MM.1S (cell line): Measurements from ENCODE around the gene ITPR1.

ENCODE experiments used
- CTCF ChIP-seq: fragments of 300-600 bp; sonication (generic); IDR thresholded peaks from 2 replicates; pipeline ENCODE4 v1.5.1; 2016; ENCODE audit warnings: antibody characterized with exemption, low read length, mixed read lengths
- EZH2 ChIP-seq: fragments of 300-600 bp; sonication (generic); optimal IDR thresholded peaks from 2 replicates; pipeline ENCODE3; 2017; ENCODE audit warnings: low read depth, mild to moderate bottlenecking, antibody characterized with exemption, low read length, mixed read lengths
- EZH2phosphoT487 ChIP-seq: fragments of 300-600 bp; sonication (generic); IDR thresholded peaks from 2 replicates; pipeline ENCODE4 v1.6.1; 2018; ENCODE audit warnings: antibody characterized with exemption, low read length

GRCh38 chr3:4509043-4509442, 15.9 kb downstream of the ITPR1 start:
- TF ChIP-seq CTCF (no peak), EZH2phosphoT487 (no peak), EZH2 (no peak)
